Ammon's horn (tissue), 1 donor: ENCODE data around the gene HEATR1.

ENCODE experiments used
- DNase-seq: peaks from one replicate; pipeline ENCODE4 v3.0.0-alpha.2; 2016; ENCODE audit warnings: low spot score

The HEATR1 gene

GRCh38 chr1:236536540-236536939 is 67.8 kb downstream of the HEATR1 start:
- DNase-seq = no peak

GRCh38 chr1:236535662-236536161 is 68.6 kb downstream of the HEATR1 start:
- DNase-seq = peak; percentile 62

- no peak for DNase-seq
Measured at GRCh38 chr1:236535190-236535589, 69.1 kb downstream of the HEATR1 start.

GRCh38 chr1:236534151-236534651 is 70.1 kb downstream of the HEATR1 start:
- DNase-seq = no peak

GRCh38 chr1:236532850-236533249 is 71.5 kb downstream of the HEATR1 start:
- DNase-seq = no peak

- DNase-seq = no peak
Measured at GRCh38 chr1:236530959-236531358, 73.4 kb downstream of the HEATR1 start.

GRCh38 chr1:236530286-236530685 is 74.0 kb downstream of the HEATR1 start:
- no peak for DNase-seq

- DNase-seq = no peak
Measured at GRCh38 chr1:236526079-236526478, 78.2 kb downstream of the HEATR1 start.

GRCh38 chr1:236524895-236525184 is 79.5 kb downstream of the HEATR1 start:
- DNase-seq = no peak

GRCh38 chr1:236524142-236524894 is 80.0 kb downstream of the HEATR1 start:
- DNase-seq = peak; percentile 80

GRCh38 chr1:236523704-236524141 is 80.6 kb downstream of the HEATR1 start, which contains the start of gene LGALS8:
Gene LGALS8, plus strand, starts transcription at chr1:236523982. Its CDS starts 2,089 bp downstream, at chr1:236526071.
- DNase-seq = peak; percentile 87

- no peak for DNase-seq
Measured at GRCh38 chr1:236522937-236523703, 81.2 kb downstream of the HEATR1 start.

- DNase-seq = no peak
Measured at GRCh38 chr1:236520445-236521005, 83.8 kb downstream of the HEATR1 start.

GRCh38 chr1:236518322-236518721 is 86.0 kb downstream of the HEATR1 start:
- no peak for DNase-seq

GRCh38 chr1:236516929-236517704 is 87.2 kb downstream of the HEATR1 start:
- no peak for DNase-seq

GRCh38 chr1:236515443-236515958 is 88.8 kb downstream of the HEATR1 start:
- DNase-seq = no peak

GRCh38 chr1:236514703-236515442 is 89.4 kb downstream of the HEATR1 start:
- DNase-seq = no peak

GRCh38 chr1:236511735-236512418 is 92.4 kb downstream of the HEATR1 start:
- no peak for DNase-seq

GRCh38 chr1:236509647-236510401 is 94.5 kb downstream of the HEATR1 start:
- no peak for DNase-seq

GRCh38 chr1:236509203-236509602 is 95.1 kb downstream of the HEATR1 start:
- no peak for DNase-seq
